Lower leg skin (tissue), 3 donors: ENCODE data around the gene CLSTN2.

Source experiments
- CTCF ChIP-seq, 3 donors: fragments of 450-650 bp; IDR thresholded peaks; one replicate each; pipeline ENCODE4 v1.5.1; 2016; ENCODE audit warnings: antibody characterized with exemption in 3 of 3, mild to moderate bottlenecking in 3 of 3, moderate library complexity in 2 of 3
- POLR2A ChIP-seq, 2 donors: fragments of 450-650 bp; IDR thresholded peaks; one replicate each; pipeline ENCODE4 v1.6.1; 2016 to 2017; ENCODE audit warnings: antibody characterized with exemption in 2 of 2, mild to moderate bottlenecking in 1 of 2, moderate library complexity in 1 of 2

- TF ChIP-seq CTCF (IDR thresholded peaks at IDR 0.05) (no peak), POLR2A (IDR thresholded peaks at IDR 0.05) (no peak)
Observed at GRCh38 chr3:140180603-140181002, 245.6 kb downstream of the CLSTN2 start.
